GM18499 (cell line): ENCODE measurements around the gene CLDN16.

Experiments used
- ATAC-seq: cut with Tn5 transposase; IDR thresholded peaks from one replicate; pipeline ENCODE4 v1.9.1; 2021; ENCODE audit warnings: moderate number of reproducible peaks; ENCODE audit not compliant: insufficient read depth, unreplicated experiment

The CLDN16 gene

DNA sequence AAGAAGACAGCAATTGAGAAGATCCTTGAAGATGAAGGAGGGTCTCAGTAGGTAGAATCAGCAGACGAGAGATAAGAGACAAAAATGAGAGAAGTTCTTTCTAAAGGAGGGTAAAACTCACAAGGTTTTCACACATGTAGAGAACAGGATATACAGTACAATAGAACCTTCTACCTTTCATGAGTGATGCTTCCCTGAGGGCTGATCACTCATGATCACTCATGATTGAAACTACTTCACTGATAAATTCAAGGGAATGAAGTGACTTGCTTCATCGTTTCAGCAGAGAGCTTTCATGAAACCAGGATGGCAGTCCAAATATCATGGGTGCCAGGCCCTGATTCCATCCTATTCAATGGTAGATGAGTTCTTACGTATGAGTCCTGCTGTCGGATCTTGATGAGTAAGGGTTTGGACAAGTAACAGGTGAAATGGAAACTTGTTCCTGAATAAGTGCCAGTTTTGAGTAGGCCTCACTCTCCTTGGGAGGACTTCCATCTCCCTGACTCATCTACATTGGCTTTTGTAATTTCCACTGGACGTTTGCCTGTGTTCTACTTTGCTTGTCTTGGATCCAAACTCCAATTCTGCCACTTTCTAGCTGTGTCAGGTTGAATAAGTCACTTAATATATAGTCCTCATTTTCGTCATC, 9.6 kb upstream of the CLDN16 start:
- no peak for ATAC-seq

DNA sequence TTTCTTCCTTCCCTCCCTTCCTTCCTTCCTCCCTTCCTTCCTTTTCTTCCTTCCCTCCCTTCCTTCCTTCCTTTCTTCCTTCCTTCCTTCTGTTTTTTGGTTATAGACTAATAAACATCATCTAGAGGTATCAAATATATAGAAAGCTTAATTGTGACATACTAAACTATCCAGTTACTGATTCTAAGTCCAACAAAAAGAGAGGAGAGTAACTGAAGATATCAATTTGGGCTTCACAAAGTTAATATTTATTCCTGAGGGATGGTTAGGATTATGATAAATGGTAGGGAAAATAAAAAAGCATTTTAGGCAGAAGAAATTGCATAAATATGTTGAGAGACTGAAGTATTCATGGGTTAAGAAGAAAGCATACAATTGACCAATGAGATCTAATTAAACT, 7.8 kb upstream of the CLDN16 start:
- no peak for ATAC-seq

- ATAC-seq, result no peak
Observed at GRCh38 chr3:190381441-190381840, 6.5 kb upstream of the CLDN16 start.

DNA sequence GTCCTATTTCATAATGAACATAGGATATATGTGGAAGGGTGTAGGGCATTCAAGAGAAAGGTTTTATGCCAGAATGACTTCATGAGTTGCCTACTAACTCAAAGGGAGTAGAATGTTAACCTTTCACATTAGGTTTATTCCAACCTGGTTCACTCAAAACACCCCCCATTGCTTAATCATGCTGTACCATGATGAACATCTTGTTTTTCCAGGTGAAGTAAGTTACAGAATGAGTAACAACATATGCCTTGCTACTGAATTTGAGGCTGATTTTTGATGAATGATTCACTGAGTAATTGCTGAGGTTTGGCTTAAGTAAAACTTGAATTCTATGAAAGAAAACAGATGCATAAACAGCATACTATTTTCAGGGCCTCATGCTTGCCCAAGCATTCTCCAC, 5.9 kb upstream of the CLDN16 start:
- ATAC-seq, result no peak

DNA sequence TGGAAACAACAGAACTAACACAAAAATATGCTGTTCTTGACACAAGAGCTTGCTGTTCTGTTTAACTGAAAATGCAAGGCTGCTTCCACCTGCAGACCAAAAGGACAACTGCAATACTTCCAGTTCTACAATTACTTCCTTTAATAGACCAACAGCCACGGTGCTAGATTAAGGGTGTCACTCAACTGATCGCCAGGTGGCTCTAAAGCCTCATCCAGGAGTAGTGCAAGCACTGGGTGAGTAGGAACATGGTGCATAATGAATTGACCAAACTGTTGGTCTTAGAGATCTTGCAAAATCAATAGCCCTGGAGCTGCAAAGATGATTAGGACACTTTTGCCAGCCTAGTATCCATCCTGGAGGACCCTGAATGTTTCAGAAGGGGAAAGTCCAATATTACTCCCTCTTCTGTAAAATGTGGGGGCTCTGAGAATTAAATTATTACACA, 3.6 kb upstream of the CLDN16 start:
- peak; percentile 92 for ATAC-seq

- ATAC-seq, result no peak
Observed at GRCh38 chr3:190385731-190386688, 2.0 kb upstream of the CLDN16 start.

GRCh38 chr3:190388703-190389102, 740 bp downstream of the CLDN16 start:
- ATAC-seq, result no peak

DNA sequence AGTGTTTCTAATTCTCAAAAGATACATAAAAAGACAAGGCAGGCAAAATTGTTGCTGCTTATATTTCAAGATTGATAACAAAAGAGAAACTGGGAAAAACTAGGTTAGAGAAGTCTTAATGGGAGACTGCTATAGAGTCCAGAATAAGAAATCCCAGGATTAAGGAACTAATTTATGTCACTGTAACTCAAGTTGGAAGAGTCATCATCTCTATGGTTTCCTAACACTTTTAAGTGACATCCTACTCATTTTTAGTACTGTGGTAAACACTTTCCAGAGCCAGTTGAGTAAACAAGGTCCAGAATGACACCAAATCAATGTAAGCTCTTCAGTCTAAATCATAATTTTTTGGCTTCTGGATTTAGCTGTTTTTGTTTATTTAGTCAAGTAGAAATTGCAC, 8.0 kb downstream of the CLDN16 start:
- no peak for ATAC-seq

DNA sequence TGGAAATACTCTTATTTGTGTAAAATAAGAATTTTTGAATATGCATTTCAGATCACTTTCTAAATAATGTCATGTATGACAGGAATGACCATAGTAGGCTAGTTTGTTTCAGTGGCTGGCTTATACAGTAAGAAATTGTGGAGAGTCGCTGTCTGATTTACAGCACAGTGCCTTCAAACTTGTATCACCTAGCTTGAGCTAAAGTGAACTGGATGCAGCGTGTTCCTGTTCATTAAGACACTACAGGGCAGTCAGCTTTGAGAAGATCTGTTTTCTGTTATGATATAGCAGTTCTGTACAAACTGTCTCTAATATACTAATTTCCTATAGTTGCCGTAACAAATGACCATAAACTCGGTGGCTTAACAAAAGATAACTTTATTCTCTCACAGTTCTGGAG, 9.9 kb downstream of the CLDN16 start:
- no peak for ATAC-seq

GRCh38 chr3:190399677-190400076, 11.7 kb downstream of the CLDN16 start:
- ATAC-seq, result no peak

DNA sequence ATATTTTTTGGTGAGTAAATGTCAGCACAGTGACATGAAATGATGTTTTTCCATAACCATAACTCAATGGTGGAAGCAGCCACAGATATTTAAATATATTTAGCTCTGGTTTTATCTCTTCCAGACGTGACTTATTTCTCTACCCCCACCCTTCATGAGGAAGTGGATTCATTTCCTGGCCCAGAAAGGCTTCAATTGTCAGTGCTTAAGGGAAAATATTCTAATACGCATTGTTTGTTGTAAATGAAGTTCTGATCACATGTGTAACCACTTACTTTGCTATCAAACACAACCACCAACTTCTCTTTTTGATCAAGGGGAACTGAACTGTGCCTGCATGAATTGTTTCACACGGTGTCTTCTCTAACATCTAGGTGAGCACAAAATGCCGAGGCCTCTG, 14.0 kb downstream of the CLDN16 start:
- no peak for ATAC-seq

- no peak for ATAC-seq
Observed at GRCh38 chr3:190404715-190405114, 16.8 kb downstream of the CLDN16 start.

GRCh38 chr3:190414297-190414696, 26.3 kb downstream of the CLDN16 start:
- no peak for ATAC-seq

DNA sequence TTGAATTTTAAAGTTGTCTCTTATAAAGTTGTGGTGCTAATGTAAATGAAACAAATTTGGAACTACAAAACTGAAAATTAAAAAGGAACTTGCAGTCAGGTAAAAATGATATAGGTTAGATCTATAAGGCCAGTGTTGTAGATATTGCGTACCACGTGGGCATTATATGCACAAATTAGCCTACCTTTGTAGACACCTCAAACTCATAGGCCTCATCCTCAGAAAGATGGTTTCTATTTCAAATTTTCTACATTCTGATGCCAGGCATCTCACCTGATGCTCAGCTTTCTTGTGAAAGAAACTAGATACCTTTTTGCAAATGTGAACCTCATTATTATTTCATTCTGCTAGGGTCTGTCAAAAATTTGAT, 36.1 kb downstream of the CLDN16 start:
- ATAC-seq, result no peak

GRCh38 chr3:190424478-190425439, 36.8 kb downstream of the CLDN16 start:
- ATAC-seq, result peak; percentile 49

DNA sequence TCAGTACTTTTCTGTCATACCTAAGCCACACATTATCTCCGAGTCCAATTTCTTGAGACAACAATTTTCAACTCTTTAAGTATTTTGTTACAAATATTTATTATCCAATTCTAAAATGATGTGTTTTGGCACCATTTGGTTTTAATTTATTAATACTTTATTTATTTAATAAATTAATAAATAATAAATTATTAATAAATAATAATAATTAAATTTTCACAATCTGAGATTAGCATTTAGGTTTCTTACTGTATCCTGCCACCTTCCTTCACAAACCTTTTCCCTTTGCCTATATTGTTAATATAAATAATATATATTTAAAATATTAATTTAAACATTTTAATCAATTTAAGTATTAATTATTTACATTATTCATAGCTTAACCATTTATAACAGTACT, 37.9 kb downstream of the CLDN16 start:
- ATAC-seq, result no peak

GRCh38 chr3:190426806-190427507, 39.0 kb downstream of the CLDN16 start:
- no peak for ATAC-seq

DNA sequence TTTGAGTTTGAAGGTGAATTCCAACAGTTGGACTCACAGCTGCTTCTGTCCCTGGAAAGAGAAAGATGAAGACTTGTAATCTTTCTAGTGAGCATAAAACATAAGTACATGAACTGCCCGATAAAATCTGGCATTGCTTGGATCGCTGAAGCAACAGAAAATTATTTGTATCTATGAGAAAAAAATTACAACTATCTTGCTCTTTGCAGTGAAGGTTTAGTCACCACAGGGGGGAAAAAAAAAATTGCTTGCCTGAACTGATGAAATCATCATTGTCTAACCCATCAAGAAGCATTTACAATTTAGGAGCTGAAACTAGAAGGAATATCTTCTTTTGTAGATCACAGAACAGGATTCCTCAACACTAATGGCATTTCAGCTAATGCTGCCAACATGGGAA, 41.7 kb downstream of the CLDN16 start:
- no peak for ATAC-seq

DNA sequence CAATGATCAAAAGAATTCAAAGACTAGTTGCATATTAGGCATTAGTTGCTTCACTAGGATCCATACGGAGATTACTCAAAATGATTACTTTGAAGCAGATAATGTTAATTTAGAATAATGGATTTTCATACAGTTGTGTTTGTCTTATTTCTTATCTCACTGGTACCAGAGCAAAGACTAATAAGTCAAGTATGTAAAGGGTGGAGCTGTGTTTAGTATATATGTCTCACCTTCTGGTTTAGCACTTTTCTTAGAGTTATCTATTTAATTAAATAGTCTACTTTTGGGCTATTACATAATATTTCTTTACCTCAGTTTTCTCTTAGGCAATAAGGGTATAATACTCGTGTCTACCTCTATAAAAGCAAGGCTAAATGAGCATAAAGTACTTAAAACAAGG, 42.9 kb downstream of the CLDN16 start:
- no peak for ATAC-seq

DNA sequence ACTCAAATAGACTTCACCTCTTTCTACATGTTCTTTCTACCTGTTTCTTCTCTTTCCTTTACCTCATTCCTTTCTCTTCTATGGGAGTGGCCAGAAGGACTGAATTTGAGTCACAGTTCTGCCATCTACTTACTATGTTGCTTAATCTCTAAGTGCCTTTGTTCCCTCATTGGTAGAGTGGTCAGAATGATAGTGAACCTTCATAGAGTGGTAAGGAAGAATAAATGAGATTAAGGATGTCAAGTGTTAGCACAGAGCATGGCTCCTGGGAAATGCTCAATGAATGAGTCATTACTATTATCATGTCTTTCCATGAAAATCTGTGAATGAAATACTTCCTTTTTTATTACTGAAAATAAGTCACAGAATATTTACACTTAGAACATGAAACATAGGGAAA, 44.3 kb downstream of the CLDN16 start:
- no peak for ATAC-seq
